Fibroblast of the conjunctiva (primary cell): ENCODE results near the gene ZBTB17.
A peak's percentile ranks its signal among the peaks of the same experiment; 100 is the strongest.
"Not testable (repeated sequence)": the region's sequence is repeated elsewhere in the genome, so short reads cannot be mapped to it uniquely, and the experiment has no call there.

Source experiments
- DNase-seq: peaks from one replicate; pipeline ENCODE4 v3.0.0-alpha.2; 2010; ENCODE audit warnings: low read depth

The ZBTB17 gene

DNA sequence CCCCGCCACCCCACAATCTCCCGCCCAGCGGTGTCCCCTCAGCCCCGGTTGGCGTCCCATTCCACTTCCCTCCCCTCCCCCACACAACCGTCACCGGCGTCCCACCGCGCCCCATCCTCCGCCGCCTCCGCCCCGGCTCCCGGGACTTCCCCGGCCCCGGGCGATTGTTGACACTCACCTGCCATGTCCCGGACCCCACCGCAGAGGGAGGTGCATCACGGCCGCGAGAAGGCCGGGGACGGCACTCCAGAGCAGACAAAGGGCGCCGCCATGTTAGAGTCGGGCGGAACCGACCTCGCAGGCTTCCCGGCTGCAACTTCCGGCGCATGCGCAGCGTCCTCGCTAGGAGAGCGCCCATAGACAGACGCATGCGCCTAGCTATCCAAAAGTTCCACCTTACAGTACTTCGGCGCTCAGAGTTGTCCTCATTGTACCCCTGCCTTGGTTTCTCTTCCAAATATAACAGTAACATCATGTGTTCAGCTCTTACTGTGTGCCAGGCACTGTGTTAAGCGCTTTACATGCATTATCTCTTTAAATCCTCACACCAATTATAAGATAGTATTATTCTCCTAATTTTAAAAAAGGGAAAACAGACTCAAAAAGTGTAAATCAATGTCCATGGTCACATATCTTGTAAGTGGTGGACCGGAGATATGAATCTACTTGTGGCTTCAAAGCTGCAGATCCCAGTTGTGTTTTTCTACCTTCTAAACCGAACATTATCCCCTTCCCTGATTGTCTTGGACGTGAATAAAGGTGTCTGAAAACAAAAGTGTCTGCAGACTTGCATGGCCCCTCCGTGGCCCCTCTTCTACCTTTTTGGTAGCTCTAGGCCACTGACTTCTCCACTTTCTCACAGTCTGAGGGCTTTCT is at the start of gene ZBTB17:
Gene ZBTB17, minus strand, starts transcription at position 297 of the 876 bp plus-strand sequence. CDS start 27,606 bp downstream, outside the sequence.
- DNase-seq: peak; percentile 91

DNA sequence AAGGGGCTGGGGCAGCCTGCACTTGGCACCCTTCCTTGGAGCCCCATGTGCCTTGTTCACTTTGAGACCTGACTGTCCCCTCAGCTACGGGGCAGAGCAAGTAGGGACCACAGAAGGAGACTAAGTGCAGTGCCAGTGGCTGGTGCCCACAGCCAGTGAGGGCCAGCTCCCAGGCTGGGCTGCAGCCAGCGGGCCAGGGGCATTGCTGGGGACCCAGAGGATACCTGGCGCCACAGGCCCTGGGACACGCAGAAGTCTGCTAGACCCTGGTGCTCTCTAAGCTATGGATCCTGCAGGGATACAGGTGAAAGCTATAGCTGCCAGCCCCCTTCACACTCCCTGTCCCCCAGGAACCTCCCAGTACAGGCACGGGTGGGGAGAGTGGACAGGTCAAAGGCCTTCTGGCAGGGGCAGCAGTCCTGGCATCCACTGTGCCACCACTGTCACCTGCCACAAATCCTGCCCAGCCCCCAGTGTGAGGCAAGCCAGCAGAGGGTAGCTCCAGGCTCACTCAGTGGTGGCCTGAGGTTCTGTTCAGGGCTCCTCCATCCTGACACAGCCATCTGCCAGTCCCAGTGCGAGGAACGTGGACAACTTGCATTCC is 47.3 kb upstream of the ZBTB17 start:
- DNase-seq: no peak

DNA sequence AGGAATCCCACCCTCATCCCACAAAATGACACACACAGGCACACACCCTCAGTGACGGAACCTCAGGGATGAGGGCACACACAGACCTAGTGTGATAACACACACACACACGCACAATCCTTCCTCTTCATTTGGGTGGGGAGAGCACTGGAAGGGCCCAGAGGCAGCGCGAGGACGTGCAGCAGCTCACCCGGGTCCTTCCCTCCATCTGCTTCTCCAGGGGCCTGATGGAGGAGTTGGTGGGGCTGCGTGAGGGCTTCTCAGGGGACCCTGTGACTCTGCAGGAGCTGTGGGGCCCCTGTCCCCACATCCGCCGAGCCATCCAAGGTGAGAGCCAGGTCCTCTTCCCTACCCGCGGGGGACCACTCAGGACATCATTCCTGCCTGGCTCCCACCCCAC is 46.5 kb upstream of the ZBTB17 start:
- no peak for DNase-seq

DNA sequence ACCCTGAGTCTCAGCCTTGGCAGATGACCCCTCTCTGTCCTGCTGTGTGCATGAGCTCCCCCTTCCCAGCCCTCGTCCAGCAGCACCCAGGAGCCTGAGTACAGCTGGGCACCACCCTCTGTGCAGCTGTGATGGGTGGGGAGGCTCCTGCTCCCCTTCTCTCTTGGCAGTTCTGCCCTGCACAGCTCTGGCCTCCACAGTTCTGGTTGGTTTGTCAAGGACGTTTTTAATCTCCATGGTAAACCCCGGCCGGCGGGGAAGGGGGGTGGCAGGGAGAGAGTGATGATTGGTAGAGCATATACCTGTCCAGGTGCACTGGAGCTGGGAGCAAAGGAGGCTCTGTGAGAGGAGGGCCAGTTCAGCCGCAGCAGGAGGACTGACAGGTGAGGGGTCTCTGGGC is 45.8 kb upstream of the ZBTB17 start, which contains the start of gene CLCNKA:
Gene CLCNKA, plus strand, starts transcription at position 356 of the 400 bp plus-strand sequence. CDS start 584 bp downstream, outside the sequence.
- no peak for DNase-seq

DNA sequence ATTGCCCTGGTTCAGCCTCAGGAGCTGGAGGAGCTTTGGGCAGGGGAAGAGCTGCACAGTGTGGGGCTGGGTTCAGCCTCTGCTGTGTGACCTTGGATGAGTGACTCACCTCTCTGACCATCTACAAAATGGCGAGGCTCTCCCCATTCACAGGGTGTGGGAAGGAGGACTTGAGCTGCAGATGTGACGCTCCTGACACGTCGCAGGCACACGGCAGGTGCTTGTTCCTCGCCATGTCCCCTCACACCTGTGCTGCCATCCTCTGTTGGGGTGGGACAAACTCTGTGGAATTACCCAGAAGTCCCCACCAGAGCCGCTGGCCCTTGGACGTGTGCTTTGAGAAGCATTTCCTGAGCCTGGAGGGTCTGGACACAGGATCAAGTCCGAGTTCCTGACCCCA is 45.0 kb upstream of the ZBTB17 start:
- DNase-seq: not testable (repeated sequence)

DNA sequence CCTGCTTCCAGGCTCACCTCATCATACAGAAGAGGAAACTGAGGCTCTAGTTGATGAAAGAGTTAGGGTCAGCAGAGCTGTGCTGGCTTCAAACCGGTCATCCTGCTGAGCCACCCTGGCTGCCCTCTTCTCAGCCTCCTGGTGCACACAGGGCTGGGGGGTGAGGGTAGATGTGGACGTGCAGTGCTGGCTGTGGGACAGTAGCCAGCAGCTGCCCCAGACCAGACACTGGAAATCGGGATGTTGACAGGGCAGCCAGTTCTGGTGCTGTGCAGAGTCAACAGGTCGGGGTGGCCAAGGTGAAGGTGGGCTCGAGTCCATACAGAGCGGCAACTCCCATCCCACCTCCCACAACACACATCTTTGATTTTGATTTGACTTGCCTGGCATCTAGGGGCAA is 44.4 kb upstream of the ZBTB17 start:
- no peak for DNase-seq

DNA sequence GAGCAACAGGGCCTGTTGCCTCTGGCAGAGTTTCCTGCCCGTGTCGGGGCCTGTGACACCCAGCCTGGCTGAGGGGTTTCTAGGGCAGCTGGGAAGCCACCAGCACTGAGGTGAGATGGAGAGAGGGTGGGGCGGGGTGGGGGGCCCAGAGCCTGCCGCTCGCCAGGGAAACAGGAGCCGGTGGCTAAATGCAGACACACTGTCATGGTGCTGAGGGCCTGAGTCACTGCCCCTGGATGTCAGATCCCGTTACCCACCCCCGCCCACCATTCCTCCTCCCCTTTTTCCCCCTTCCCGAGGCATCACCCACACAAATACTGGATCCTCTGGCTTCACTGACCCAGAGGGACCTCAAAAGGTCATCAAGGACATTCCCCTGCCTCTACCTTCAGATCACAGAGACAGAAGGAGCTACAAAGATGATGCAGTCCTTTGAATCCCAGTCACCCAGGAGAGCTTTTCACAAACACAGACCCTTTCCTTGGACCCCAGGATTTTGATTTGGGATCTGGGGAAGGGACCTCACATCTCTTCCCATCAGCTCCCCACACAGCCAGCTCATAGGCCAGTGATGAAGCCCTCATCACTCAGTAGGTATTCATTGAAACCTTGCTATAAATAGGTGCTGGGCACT is 43.9 kb upstream of the ZBTB17 start:
- no peak for DNase-seq

GRCh38 chr1:16018749-16019643 is 43.1 kb upstream of the ZBTB17 start:
- DNase-seq: no peak

DNA sequence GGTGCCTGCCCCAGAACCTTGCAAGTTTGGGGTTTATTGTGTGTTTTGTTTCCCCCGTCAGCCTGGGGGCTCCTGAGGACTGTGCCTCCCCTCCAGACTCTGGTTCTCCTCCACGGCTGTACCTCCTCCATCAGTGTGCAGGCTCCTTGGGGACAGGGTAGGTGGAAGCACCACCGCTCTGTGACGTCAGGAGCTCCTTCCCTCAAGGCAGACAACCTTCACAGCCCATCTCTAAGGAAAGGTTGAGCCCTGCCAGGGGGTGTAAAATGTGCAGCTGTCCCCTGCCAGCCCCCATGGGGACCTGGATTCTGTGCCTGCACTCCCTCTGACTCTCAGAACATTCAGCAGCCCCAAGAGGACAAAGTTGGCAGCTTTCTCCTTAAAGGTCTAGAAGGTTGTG is 42.4 kb upstream of the ZBTB17 start:
- DNase-seq: no peak

GRCh38 chr1:16017461-16018303 is 41.8 kb upstream of the ZBTB17 start, which contains the start of gene HSPB7:
Gene HSPB7 (minus strand): TSS chr1:16018043. CDS start chr1:16017963, 80 bp downstream.
- DNase-seq: no peak

GRCh38 chr1:16017076-16017460 is 41.2 kb upstream of the ZBTB17 start:
- DNase-seq: no peak

DNA sequence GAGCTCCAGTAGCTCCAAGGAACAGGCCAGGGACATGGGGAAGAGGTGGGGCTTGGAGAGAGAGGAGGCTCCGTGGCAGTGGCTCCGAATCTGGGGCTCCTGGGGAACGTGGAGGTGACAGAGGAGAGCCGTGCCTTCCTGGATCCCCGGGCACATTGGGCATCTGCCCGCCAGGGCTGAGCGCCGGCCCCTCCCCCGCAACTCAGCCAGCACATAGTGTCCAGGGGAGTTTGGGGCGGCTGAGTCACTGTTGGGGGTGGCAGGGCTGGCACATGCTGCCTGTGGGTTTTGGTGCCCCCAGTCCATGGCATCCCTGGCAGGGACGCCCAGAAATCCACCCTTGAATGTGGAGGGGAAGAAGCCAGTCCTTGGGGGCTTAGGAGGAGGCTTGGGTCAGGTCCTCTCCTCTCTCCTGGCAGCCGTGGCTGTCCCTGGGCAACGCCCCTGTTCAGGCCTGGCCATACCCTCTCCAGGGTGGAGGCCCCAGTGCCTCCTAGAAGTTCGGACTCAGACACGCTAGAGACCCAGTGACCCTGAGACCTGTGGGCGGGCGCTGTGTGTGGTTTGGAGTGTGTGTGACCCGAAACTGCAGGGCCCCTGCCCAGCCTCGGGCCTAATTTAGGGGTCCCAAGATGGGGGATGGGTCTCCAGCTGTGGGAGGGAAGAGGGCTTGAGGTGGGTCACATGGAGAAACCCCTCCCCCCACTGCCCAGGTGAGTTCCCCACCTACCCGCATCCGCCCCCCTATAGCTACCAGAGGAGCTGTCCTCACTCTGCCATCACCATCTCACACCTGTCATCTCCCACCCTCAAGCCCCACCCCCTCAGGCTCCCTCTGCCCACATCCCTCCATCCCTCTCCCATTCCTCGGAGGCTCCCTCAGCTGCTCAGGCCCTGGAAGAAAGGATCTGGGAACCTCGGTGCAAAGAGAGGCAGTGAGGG is 40.3 kb upstream of the ZBTB17 start:
- no peak for DNase-seq

- DNase-seq: no peak
Measured at GRCh38 chr1:16015491-16015890, 39.6 kb upstream of the ZBTB17 start.

DNA sequence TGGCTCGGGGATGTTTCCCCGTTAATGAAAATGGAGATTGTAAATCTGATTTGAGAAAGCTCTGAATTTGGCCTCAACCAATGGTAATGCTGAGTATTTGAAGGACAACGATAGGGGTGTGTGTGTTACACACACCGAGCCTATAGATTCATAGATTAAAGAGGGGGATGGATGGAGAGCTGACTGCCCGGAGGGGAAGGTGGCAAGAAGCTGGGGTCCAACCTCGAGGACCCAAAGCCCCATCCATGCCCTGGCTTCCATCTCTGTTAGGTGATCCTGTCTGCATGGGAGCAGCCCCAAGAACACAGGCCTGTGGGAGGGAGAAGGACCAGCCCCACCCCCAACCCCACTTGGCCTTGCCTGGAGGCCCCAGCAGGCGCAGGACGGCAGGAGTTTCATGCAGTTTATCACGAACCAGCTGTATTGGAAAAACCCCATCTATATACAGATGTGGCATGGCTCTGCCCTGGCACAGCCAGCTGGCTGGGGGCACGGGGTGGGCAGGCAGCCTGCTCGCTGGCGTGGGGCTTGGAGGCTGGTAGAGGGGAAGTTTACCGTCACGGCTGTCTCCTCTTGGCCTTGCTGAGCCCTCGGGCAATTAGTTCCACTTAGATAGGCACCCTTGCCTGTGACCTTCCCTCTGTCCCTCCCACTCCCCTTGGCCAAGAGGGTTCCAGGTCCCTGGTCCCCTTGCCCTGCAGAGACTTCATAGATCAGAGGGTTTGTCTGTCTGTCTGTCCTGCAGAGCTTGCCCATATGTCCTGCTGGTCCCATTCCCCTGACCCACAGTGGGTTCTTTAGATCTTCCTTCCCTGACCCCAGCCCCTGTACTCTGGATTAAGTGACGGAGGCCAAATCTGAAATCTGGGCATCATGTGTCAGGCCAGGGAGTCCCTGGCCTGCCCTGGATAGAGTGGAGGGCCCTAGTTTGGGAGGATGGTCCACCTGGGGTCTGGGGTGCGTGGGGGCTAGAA is 38.9 kb upstream of the ZBTB17 start:
- DNase-seq: no peak

DNA sequence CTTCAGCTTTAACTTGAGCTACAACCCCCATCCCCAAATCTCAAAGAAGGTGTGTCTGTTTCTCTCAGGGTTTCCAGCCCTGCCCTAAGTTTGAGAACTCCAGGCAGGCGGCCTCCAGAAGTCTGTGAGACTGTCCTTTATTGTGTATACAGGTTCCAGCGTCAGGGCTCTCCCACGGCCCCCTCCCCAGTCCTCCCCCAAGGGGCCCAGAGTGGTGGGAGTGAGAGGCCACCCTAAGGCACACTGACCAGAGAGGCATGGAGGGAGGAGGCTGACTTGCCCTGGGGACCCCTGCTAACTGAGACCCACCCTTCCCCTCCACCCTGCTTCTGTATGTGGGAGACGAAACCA is 38.0 kb upstream of the ZBTB17 start:
- DNase-seq: no peak

DNA sequence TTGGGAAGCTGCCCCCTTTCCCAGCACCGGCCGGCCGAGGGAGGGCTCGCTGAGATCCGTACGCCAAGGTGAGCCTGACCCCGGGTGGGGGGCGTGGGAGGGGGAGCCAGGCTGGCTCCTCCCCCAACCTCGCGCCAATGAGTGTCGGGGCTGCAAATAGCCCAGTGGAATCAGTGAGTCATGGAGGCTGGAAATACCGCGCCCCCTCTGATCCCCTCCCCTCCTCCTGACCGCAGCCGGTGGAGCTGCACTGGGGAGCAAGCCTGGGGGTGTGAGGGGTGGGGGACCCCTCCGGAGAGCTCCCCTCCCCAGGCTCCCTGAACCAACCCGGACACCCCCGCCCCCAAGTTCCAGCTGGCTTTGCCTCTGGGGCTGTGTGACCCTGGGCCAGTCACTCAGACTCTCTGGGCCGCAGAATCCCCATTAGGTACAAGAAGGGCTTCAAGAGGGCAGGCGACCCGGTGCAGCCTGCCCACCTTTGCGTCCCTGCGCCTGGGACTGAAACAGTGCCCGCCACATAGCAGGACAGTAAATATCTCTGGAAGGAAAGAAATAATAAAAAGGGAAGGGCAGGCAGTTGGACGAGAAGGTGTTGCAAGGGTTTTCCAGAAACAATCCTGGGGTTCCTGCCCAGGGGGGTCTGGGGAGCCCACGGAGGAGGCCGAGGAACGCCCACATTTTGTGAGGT is 37.5 kb upstream of the ZBTB17 start:
- DNase-seq: peak; percentile 40

GRCh38 chr1:16012590-16013219 is 36.8 kb upstream of the ZBTB17 start:
- no peak for DNase-seq
